ACC112 (cell line): ENCODE measurements around the gene PCBP3.
"Not testable (repeated sequence)": the region's sequence is repeated elsewhere in the genome, so short reads cannot be mapped to it uniquely, and the experiment has no call there.

Experiments
- H2AFZ ChIP-seq: fragments of 200-600 bp; sonication (generic); one replicate; pipeline ENCODE4 v1.6.0; 2017; ENCODE audit warnings: antibody characterized with exemption, low read length; ENCODE audit not compliant: unreplicated experiment
- H3K27ac ChIP-seq: fragments of 200-600 bp; sonication (generic); 2 replicates; pipeline ENCODE4 v1.5.1; 2014; ENCODE audit warnings: low read depth, mild to moderate bottlenecking, antibody characterized with exemption, low read length, moderate library complexity
- H3K27me3 ChIP-seq: fragments of 200-600 bp; sonication (generic); 2 replicates; pipeline ENCODE4 v1.6.1; 2014; ENCODE audit warnings: mild to moderate bottlenecking, antibody characterized with exemption, low read length, moderate library complexity, mixed read lengths; ENCODE audit not compliant: insufficient read depth
- H3K36me3 ChIP-seq: fragments of 200-600 bp; sonication (generic); 2 replicates; pipeline ENCODE4 v1.6.1; 2016; ENCODE audit warnings: mild to moderate bottlenecking, antibody characterized with exemption, low read length, moderate library complexity, mixed read lengths; ENCODE audit not compliant: insufficient read depth
- H3K4me1 ChIP-seq: fragments of 200-600 bp; sonication (generic); one replicate; pipeline ENCODE4 v1.6.1; 2016; ENCODE audit warnings: low read length, mixed read lengths; ENCODE audit not compliant: insufficient read depth, unreplicated experiment, control insufficient read depth
- H3K4me3 ChIP-seq: fragments of 200-600 bp; sonication (generic); 2 replicates; pipeline ENCODE4 v1.5.1; 2014; ENCODE audit warnings: mild to moderate bottlenecking, low read depth, low read length
- H3K79me2 ChIP-seq: fragments of 200-600 bp; sonication (generic); one replicate; pipeline ENCODE4 v1.6.0; 2016; ENCODE audit warnings: low read length; ENCODE audit not compliant: control insufficient read depth, unreplicated experiment, insufficient read depth

Gene PCBP3

GRCh38 chr21:45603481-45603880, 40.0 kb upstream of the PCBP3 start:
- Histone ChIP-seq H3K36me3 (no peaks in the 10 kb centered on the region), H3K79me2 (no peaks in the 10 kb centered on the region), H3K27ac (no peak overlapping the region), H3K27me3 (peaks cover 49% of the 10 kb centered on the region), H2AFZ (no peak overlapping the region), H3K4me3 (no peak overlapping the region), H3K4me1 (no peaks in the 10 kb centered on the region)

GRCh38 chr21:45604681-45605080, 38.8 kb upstream of the PCBP3 start:
- H3K36me3 ChIP-seq, H3K27ac ChIP-seq, H2AFZ ChIP-seq, H3K79me2 ChIP-seq, H3K4me3 ChIP-seq, H3K4me1 ChIP-seq: not testable (repeated sequence)
- H3K27me3 ChIP-seq: peaks cover 45% of the 10 kb centered on the region

- H3K27ac ChIP-seq: no peak overlapping the region
Observed at GRCh38 chr21:45607021-45607908, 36.3 kb upstream of the PCBP3 start.

GRCh38 chr21:45607909-45608295, 35.6 kb upstream of the PCBP3 start:
- Histone ChIP-seq H3K36me3 (no peaks in the 10 kb centered on the region), H3K27me3 (peaks cover 52% of the 10 kb centered on the region), H3K4me3 (no peak overlapping the region), H3K27ac (no peak overlapping the region), H3K4me1 (peaks cover 3% of the 10 kb centered on the region), H3K79me2 (no peaks in the 10 kb centered on the region), H2AFZ (no peak overlapping the region)

More at GRCh38 chr21:45607021-45607908, 36.3 kb upstream of the PCBP3 start:
- H3K27me3 ChIP-seq: peaks cover 55% of the 10 kb centered on the region
- no peak overlapping the region for H3K4me3 ChIP-seq
- no peaks in the 10 kb centered on the region for H3K4me1 ChIP-seq
- H3K79me2 ChIP-seq: no peaks in the 10 kb centered on the region
- H2AFZ ChIP-seq: no peak overlapping the region
- no peaks in the 10 kb centered on the region for H3K36me3 ChIP-seq

GRCh38 chr21:45608747-45609470, 34.6 kb upstream of the PCBP3 start:
- H3K4me3 ChIP-seq, H3K79me2 ChIP-seq, H3K27ac ChIP-seq, H3K36me3 ChIP-seq, H2AFZ ChIP-seq, H3K4me1 ChIP-seq: not testable (repeated sequence)
- peaks cover 43% of the 10 kb centered on the region for H3K27me3 ChIP-seq

GRCh38 chr21:45609616-45610015, 33.9 kb upstream of the PCBP3 start:
- not testable (repeated sequence) for H3K4me3 ChIP-seq, H3K27ac ChIP-seq, H3K79me2 ChIP-seq, H3K36me3 ChIP-seq, H2AFZ ChIP-seq, H3K4me1 ChIP-seq
- H3K27me3 ChIP-seq: peaks cover 36% of the 10 kb centered on the region

GRCh38 chr21:45611296-45611695, 32.2 kb upstream of the PCBP3 start:
- Histone ChIP-seq H3K27ac (no peak overlapping the region), H3K4me1 (peaks cover 6% of the 10 kb centered on the region), H3K27me3 (peaks cover 36% of the 10 kb centered on the region), H3K4me3 (no peak overlapping the region), H2AFZ (no peak overlapping the region), H3K79me2 (no peaks in the 10 kb centered on the region), H3K36me3 (no peaks in the 10 kb centered on the region)

GRCh38 chr21:45611939-45612664, 31.4 kb upstream of the PCBP3 start:
- Histone ChIP-seq H3K27ac (no peak overlapping the region), H3K4me3 (no peak overlapping the region), H3K4me1 (peaks cover 6% of the 10 kb centered on the region), H3K79me2 (no peaks in the 10 kb centered on the region), H3K36me3 (no peaks in the 10 kb centered on the region), H2AFZ (no peak overlapping the region), H3K27me3 (peaks cover 36% of the 10 kb centered on the region)

- H3K79me2 ChIP-seq, H3K4me1 ChIP-seq, H3K36me3 ChIP-seq, H3K27ac ChIP-seq, H2AFZ ChIP-seq, H3K4me3 ChIP-seq: not testable (repeated sequence)
- peaks cover 33% of the 10 kb centered on the region for H3K27me3 ChIP-seq
Observed at GRCh38 chr21:45612665-45613019, 30.9 kb upstream of the PCBP3 start.

GRCh38 chr21:45613396-45613795, 30.1 kb upstream of the PCBP3 start:
- Histone ChIP-seq H3K4me3 (no peak overlapping the region), H2AFZ (no peak overlapping the region), H3K27ac (no peak overlapping the region), H3K36me3 (no peaks in the 10 kb centered on the region), H3K27me3 (peaks cover 25% of the 10 kb centered on the region), H3K79me2 (no peaks in the 10 kb centered on the region), H3K4me1 (peaks cover 17% of the 10 kb centered on the region)
